Lower leg skin (tissue), 4 donors: ENCODE results near the gene EFCAB11. TPM values are rescaled to one million over a fixed set of nuclear protein-coding genes. Genes with fewer than 3 reads are reported as not detected.

Source experiments
- DNase-seq, 2 donors: peaks; one replicate each; pipeline ENCODE4 v3.0.0-alpha.2; 2019; ENCODE audit warnings: low spot score in 2 of 2
- H3K4me3 ChIP-seq: fragments of 200-600 bp; sonication (generic); 2 replicates; pipeline ENCODE4 v1.5.1; 2017; ENCODE audit warnings: mild to moderate bottlenecking, low read depth; ENCODE audit not compliant: poor library complexity, severe bottlenecking
- CTCF ChIP-seq, 3 donors: fragments of 450-650 bp; IDR thresholded peaks; one replicate each; pipeline ENCODE4 v1.5.1; 2016; ENCODE audit warnings: antibody characterized with exemption in 3 of 3, mild to moderate bottlenecking in 3 of 3, moderate library complexity in 2 of 3
- POLR2A ChIP-seq, 2 donors: fragments of 450-650 bp; IDR thresholded peaks; one replicate each; pipeline ENCODE4 v1.6.1; 2016 to 2017; ENCODE audit warnings: antibody characterized with exemption in 2 of 2, mild to moderate bottlenecking in 1 of 2, moderate library complexity in 1 of 2
- WGBS, 2 donors: methylation state at CpG; one replicate each; pipeline ENCODE4 v1.1.5; 2018; 5-methylcytosine and 5-hydroxymethylcytosine counted together
- intact Hi-C: fragments of 100-400 bp; cut with DNase I; formaldehyde crosslinking; loops from one replicate; pipeline ENCODE4 v1.15.0; 2023; ENCODE audit warnings: low total_unique reads
- total RNA-seq, 4 donors: library from RNA; depleted of rRNA; stranded (reverse); fragments of >200 nt; gene quantifications; one replicate each; pipeline ENCODE4 v1.1.0, GENCODE V29; 2016

The EFCAB11 gene
- total RNA-seq, 4 donors from 2014 or later, result 2.6 to 9.6 (median 4.7) TPM

GRCh38 chr14:89855961-89856656 is 98.4 kb downstream of the EFCAB11 start:
- TF ChIP-seq POLR2A (IDR thresholded peaks at IDR 0.05), result no peak
- TF ChIP-seq CTCF (IDR thresholded peaks at IDR 0.05), result no peak
- no peak for DNase-seq
- no peak overlapping the region for H3K4me3 ChIP-seq
- intact Hi-C loops, result no loop called here
- 52 to 58% methylated on average over 8 of the region's 8 CpGs for WGBS, 2 donors

GRCh38 chr14:89853936-89854693 is 100.4 kb downstream of the EFCAB11 start:
- WGBS, 2 donors, result 63 to 72% methylated on average over 8 of the region's 8 CpGs
- TF ChIP-seq CTCF (IDR thresholded peaks at IDR 0.05), result no peak
- no peak for TF ChIP-seq POLR2A (IDR thresholded peaks at IDR 0.05)
- no peak overlapping the region for H3K4me3 ChIP-seq
- no peak for DNase-seq
- intact Hi-C loops, result no loop called here

GRCh38 chr14:89851106-89851505 is 103.4 kb downstream of the EFCAB11 start:
- WGBS, 2 donors, result 56% methylated on average over 1 of the region's 1 CpG
- H3K4me3 ChIP-seq, result no peak overlapping the region
- TF ChIP-seq POLR2A (IDR thresholded peaks at IDR 0.05) (no peak), CTCF (IDR thresholded peaks at IDR 0.05) (no peak)
- DNase-seq, result no peak
- intact Hi-C loops, result no loop called here

- no peak for TF ChIP-seq CTCF (IDR thresholded peaks at IDR 0.05)
- no peak for TF ChIP-seq POLR2A (IDR thresholded peaks at IDR 0.05)
- no peak overlapping the region for H3K4me3 ChIP-seq
- intact Hi-C loops, result no loop called here
- no peak for DNase-seq
- 81 to 96% methylated on average over 1 of the region's 1 CpG for WGBS, 2 donors
Observed at GRCh38 chr14:89849931-89850330, 104.6 kb downstream of the EFCAB11 start.

- intact Hi-C loops, result no loop called here
- WGBS, 2 donors, result 76 to 81% methylated on average over 2 of the region's 2 CpGs
- TF ChIP-seq CTCF (IDR thresholded peaks at IDR 0.05) (no peak), POLR2A (IDR thresholded peaks at IDR 0.05) (no peak)
- H3K4me3 ChIP-seq, result no peak overlapping the region
- DNase-seq, result no peak
Observed at GRCh38 chr14:89848165-89848564, 106.4 kb downstream of the EFCAB11 start.
